H1 (cell line): Measurements from ENCODE around the gene PDE8B. TPM values are rescaled to one million over a fixed set of nuclear protein-coding genes. Genes with fewer than 3 reads are reported as not detected.

Experiments
- CTCF ChIA-PET: fragments of 300-600 bp; sonication (Branson Sonifier 250); formaldehyde crosslinking; loops from one replicate; lab custom pipeline; 2021; ENCODE audit not compliant: partially characterized antibody; lab: Charles Lee
- POLR2A ChIA-PET: fragments of 300-600 bp; sonication (Branson Sonifier 250); formaldehyde crosslinking; loops from one replicate; lab custom pipeline; 2021; ENCODE audit warnings: inconsistent platforms; ENCODE audit not compliant: partially characterized antibody; lab: Charles Lee
- DNase-seq, 2 experiments: peaks; one replicate each; pipeline versions ENCODE4 v3.0.0 to v3.0.0-alpha.2; 2010 to 2022; ENCODE audit warnings: low spot score in 2 of 2, low read depth in 1 of 2, mixed read lengths in 1 of 2
- FAIRE-seq: peaks from 2 replicates; lab custom pipeline; 2011; peaks lifted over from hg19 to GRCh38; lab: Jason Lieb, UNC
- H2AFZ ChIP-seq: 2 replicates; pipeline ENCODE4 v1.8.1; 2012; ENCODE audit warnings: low read length, inconsistent platforms
- H2AK5ac ChIP-seq: 2 replicates; pipeline ENCODE4 v1.6.1; 2013; ENCODE audit warnings: low read depth, low read length
- H2BK120ac ChIP-seq: replicated peaks from 2 replicates; pipeline ENCODE3; 2013; ENCODE audit warnings: low read depth, low read length, inconsistent platforms
- H2BK12ac ChIP-seq: 2 replicates; pipeline ENCODE4 v1.6.1; 2013; ENCODE audit warnings: low read depth, low read length
- H2BK15ac ChIP-seq: 2 replicates; pipeline ENCODE4 v1.6.1; 2013; ENCODE audit warnings: low read length
- H2BK20ac ChIP-seq: 2 replicates; pipeline ENCODE4 v1.6.1; 2013; ENCODE audit warnings: low read length
- H2BK5ac ChIP-seq: 2 replicates; pipeline ENCODE4 v1.6.1; 2013; ENCODE audit warnings: low read depth, low read length
- H3K14ac ChIP-seq: 2 replicates; pipeline ENCODE4 v1.6.1; 2013; ENCODE audit warnings: inconsistent platforms; ENCODE audit not compliant: insufficient read length
- H3K18ac ChIP-seq: 2 replicates; pipeline ENCODE4 v1.6.1; 2013; ENCODE audit warnings: low read length; ENCODE audit errors: extremely low read depth
- H3K23ac ChIP-seq: 2 replicates; pipeline ENCODE4 v1.6.1; 2013; ENCODE audit warnings: inconsistent platforms; ENCODE audit not compliant: insufficient read length
- H3K23me2 ChIP-seq: 2 replicates; pipeline ENCODE4 v1.6.1; 2013; ENCODE audit warnings: low read depth, low read length
- H3K27ac ChIP-seq: 2 replicates; pipeline ENCODE4 v1.6.1; 2011; ENCODE audit warnings: low read depth, low read length, inconsistent platforms
- H3K27me3 ChIP-seq, 4 experiments: replicated peaks in 1 of 4; 1 replicate in 1 of 4; 2 replicates in 3 of 4; pipeline versions ENCODE4 v1.6.1 to v1.8.1; 2011 to 2013; ENCODE audit warnings: low read length in 3 of 4, mild to moderate bottlenecking in 3 of 4, inconsistent platforms in 2 of 4, mixed read lengths in 2 of 4, moderate library complexity in 1 of 4; ENCODE audit not compliant: control insufficient read depth in 3 of 4, insufficient read depth in 3 of 4; ENCODE audit errors: extremely low read depth in 1 of 4
- H3K36me3 ChIP-seq, 4 experiments: 2 replicates each; pipeline versions ENCODE4 v1.6.1 to v1.8.1; 2011 to 2013; ENCODE audit warnings: mild to moderate bottlenecking in 4 of 4, low read length in 3 of 4, moderate library complexity in 2 of 4, control low read depth in 1 of 4, inconsistent platforms in 1 of 4; ENCODE audit not compliant: insufficient read depth in 4 of 4, control insufficient read depth in 2 of 4
- H3K4ac ChIP-seq: replicated peaks from 2 replicates; pipeline ENCODE3; 2013; ENCODE audit warnings: low read length, low read depth, mixed read lengths, inconsistent platforms; ENCODE audit not compliant: insufficient read length
- H3K4me1 ChIP-seq, 4 experiments: replicated peaks in 1 of 4; 1 replicate in 1 of 4; 2 replicates in 3 of 4; pipeline versions ENCODE4 v1.6.1 to v1.8.1; 2011 to 2013; ENCODE audit warnings: low read length in 3 of 4, inconsistent platforms in 2 of 4, mixed read lengths in 1 of 4; ENCODE audit not compliant: insufficient read depth in 4 of 4, control insufficient read depth in 3 of 4
- H3K4me2 ChIP-seq, 2 experiments: 2 replicates each; pipeline versions ENCODE4 v1.6.1 to v1.8.1; 2011 to 2013; ENCODE audit warnings: low read depth in 2 of 2, low read length in 2 of 2, control low read depth in 1 of 2, inconsistent platforms in 1 of 2, mild to moderate bottlenecking in 1 of 2; ENCODE audit not compliant: insufficient read depth in 1 of 2
- H3K4me3 ChIP-seq, 4 experiments: fragments of 200-600, 300-600 bp in 1 of 4; sonication (generic), shearing (Covaris generic), sonication (Bioruptor Twin) in 1 of 4; 2 replicates each; pipeline versions ENCODE4 v1.5.1 to v1.8.1; 2011 to 2016; ENCODE audit warnings: low read length in 4 of 4, low read depth in 3 of 4, control low read depth in 2 of 4, inconsistent platforms in 2 of 4, mild to moderate bottlenecking in 2 of 4, mixed read lengths in 1 of 4, moderate library complexity in 1 of 4; ENCODE audit not compliant: insufficient read depth in 2 of 4; ENCODE audit errors: extremely low read depth in 1 of 4
- H3K56ac ChIP-seq: replicated peaks from 2 replicates; pipeline ENCODE3; 2013; ENCODE audit warnings: low read depth, mild to moderate bottlenecking, mixed read lengths, low read length, inconsistent platforms; ENCODE audit not compliant: insufficient read length
- H3K79me1 ChIP-seq: 2 replicates; pipeline ENCODE4 v1.6.1; 2013; ENCODE audit warnings: low read depth, low read length, control low read depth
- H3K79me2 ChIP-seq, 2 experiments: 2 replicates each; pipeline versions ENCODE4 v1.6.1 to v1.8.1; 2012 to 2013; ENCODE audit warnings: low read length in 2 of 2, mild to moderate bottlenecking in 2 of 2, inconsistent platforms in 1 of 2; ENCODE audit not compliant: insufficient read depth in 2 of 2, control insufficient read depth in 1 of 2
- H3K9ac ChIP-seq, 4 experiments: replicated peaks in 1 of 4; 1 replicate in 1 of 4; 2 replicates in 3 of 4; pipeline versions ENCODE4 v1.6.1 to v1.8.1; 2011 to 2013; ENCODE audit warnings: low read depth in 3 of 4, low read length in 3 of 4, control low read depth in 2 of 4, mild to moderate bottlenecking in 2 of 4, moderate library complexity in 2 of 4, inconsistent platforms in 1 of 4; ENCODE audit errors: extremely low read depth in 1 of 4
- H3K9me3 ChIP-seq, 2 experiments: 2 replicates each; pipeline versions ENCODE4 v1.6.1 to v1.8.1; 2012 to 2013; ENCODE audit warnings: mild to moderate bottlenecking in 2 of 2, moderate library complexity in 2 of 2, control low read depth in 1 of 2, inconsistent platforms in 1 of 2, low read depth in 1 of 2, low read length in 1 of 2, mixed read lengths in 1 of 2; ENCODE audit not compliant: insufficient read depth in 2 of 2
- H4K20me1 ChIP-seq, 2 experiments: replicated peaks in 1 of 2; 2 replicates each; pipeline versions ENCODE3 to v1.8.1; 2011 to 2013; ENCODE audit warnings: inconsistent platforms in 2 of 2, low read length in 2 of 2, mild to moderate bottlenecking in 1 of 2; ENCODE audit not compliant: insufficient read depth in 2 of 2, control insufficient read depth in 1 of 2
- H4K5ac ChIP-seq: 2 replicates; pipeline ENCODE4 v1.6.1; 2013; ENCODE audit warnings: low read length, low read depth, mixed read lengths, inconsistent platforms; ENCODE audit not compliant: insufficient read length
- H4K8ac ChIP-seq: 2 replicates; pipeline ENCODE4 v1.8.0; 2013; ENCODE audit warnings: mild to moderate bottlenecking, moderate library complexity, low read length, inconsistent platforms; ENCODE audit not compliant: insufficient read depth; ENCODE audit errors: extremely low read depth
- H4K91ac ChIP-seq: replicated peaks from 2 replicates; pipeline ENCODE3; 2013; ENCODE audit warnings: low read length, mixed read lengths, inconsistent platforms; ENCODE audit not compliant: insufficient read length
- ATF3 ChIP-seq: IDR thresholded peaks from 2 replicates; pipeline ENCODE4 v1.6.1; 2011; ENCODE audit warnings: low read depth, mild to moderate bottlenecking, low read length; ENCODE audit not compliant: insufficient read depth
- BCL11A ChIP-seq, 2 experiments: IDR thresholded peaks; one replicate each; pipeline ENCODE4 v1.6.1; 2011; ENCODE audit warnings: low read depth in 2 of 2, low read length in 2 of 2, mild to moderate bottlenecking in 2 of 2
- CBX8 ChIP-seq: fragments of 300-800, 300-1000 bp; sonication (generic); IDR thresholded peaks from 2 replicates; pipeline ENCODE4 v1.7.1; 2016; ENCODE audit warnings: low read depth, low read length, borderline replicate concordance
- JUND ChIP-seq: IDR thresholded peaks from 2 replicates; pipeline ENCODE4 v1.6.1; 2011; ENCODE audit warnings: mild to moderate bottlenecking, improper control_type of control experiment, low read length
- RBBP5 ChIP-seq: IDR thresholded peaks from 2 replicates; pipeline ENCODE4 v1.7.1; 2012; ENCODE audit warnings: low read depth, mild to moderate bottlenecking, inconsistent platforms, low read length, moderate library complexity, borderline replicate concordance
- SIRT6 ChIP-seq: IDR thresholded peaks from one replicate; pipeline ENCODE4 v1.7.1; 2012; ENCODE audit warnings: low read length, inconsistent platforms
- SP2 ChIP-seq: IDR thresholded peaks from 2 replicates; pipeline ENCODE4 v1.6.1; 2012; ENCODE audit warnings: mild to moderate bottlenecking, low read length, inconsistent platforms
- TEAD4 ChIP-seq: IDR thresholded peaks from 2 replicates; pipeline ENCODE4 v1.6.1; 2012; ENCODE audit warnings: low read depth, low read length, inconsistent platforms, mixed read lengths
- WGBS, 2 experiments: shearing (Covaris generic) in 1 of 2; methylation state at CpG; one replicate each; pipeline versions ENCODE4 v1.1.6 to v1.1.7; 2013 to 2015; ENCODE audit warnings: low lambda C conversion rate in 2 of 2, mixed read lengths in 2 of 2, inconsistent platforms in 1 of 2, low coverage in 1 of 2, missing lambda C conversion rate in 1 of 2; ENCODE audit not compliant: insufficient replicate concordance in 2 of 2, insufficient coverage in 1 of 2, insufficient read length in 1 of 2; ENCODE audit errors: extremely low coverage in 1 of 2, missing lambda C conversion rate in 1 of 2; 5-methylcytosine and 5-hydroxymethylcytosine counted together
- polyA plus RNA-seq, 7 experiments: library from polyadenylated mRNA; depleted of rRNA in 3 of 7; stranded (reverse) in 5 of 7; unstranded in 2 of 7; fragments of >200 nt in 5 of 7; fragments of 200-250 nt in 2 of 7; gene quantifications; 1 replicate in 5 of 7; 2 replicates in 1 of 7; 4 replicates in 1 of 7; pipeline versions ENCODE4 v1.2.1 to v1.2.3, GENCODE V29; 2011 to 2013; ENCODE audit warnings: missing spikeins in 2 of 7, mixed read lengths in 2 of 7
- total RNA-seq: library from RNA; stranded (reverse); fragmentation: NEBNext Ultra II Directional; extraction: Animal tissue kit (Norgen Biotek cat#: 25700); gene quantifications from 2 replicates; pipeline ENCODE4 v1.2.1, GENCODE V29; 2021
- TF ChIP-seq, protein P1 (sequence below): IDR thresholded peaks from 2 replicates; pipeline ENCODE4 v1.6.1; 2012; ENCODE audit warnings: inconsistent platforms

The PDE8B gene
- total and polyA plus RNA-seq, 2 of the 8 experiments (the other 6 are each of a cell fraction or from before 2014, with no cell fraction given), result 0.32 to 1.1 TPM

GRCh38 chr5:77347435-77348098, 137.1 kb downstream of the PDE8B start:
- POLR2A ChIA-PET, result no interaction called here
- Histone ChIP-seq H3K9ac (no peak overlapping the region), H3K36me3 (no peaks in the 10 kb centered on the region), H3K23ac (no peak overlapping the region), H3K14ac (no peak overlapping the region), H2BK15ac (no peak overlapping the region), H2AFZ (no peak overlapping the region), H3K4me2 (no peak overlapping the region), H3K4me3 (no peak overlapping the region), H2BK120ac (no peak overlapping the region), H3K27me3 (no peaks in the 10 kb centered on the region), H4K8ac (no peak overlapping the region), H3K4ac (no peak overlapping the region), H3K56ac (no peak overlapping the region), H4K20me1 (no peaks in the 10 kb centered on the region), H3K9me3 (no peaks in the 10 kb centered on the region), H3K27ac (no peak overlapping the region), H3K79me1 (no peaks in the 10 kb centered on the region), H2BK5ac (no peak overlapping the region), H2AK5ac (no peak overlapping the region), H3K79me2 (no peaks in the 10 kb centered on the region), H2BK12ac (no peak overlapping the region), H3K23me2 (no peaks in the 10 kb centered on the region), H4K91ac (no peak overlapping the region), H2BK20ac (no peak overlapping the region), H4K5ac (no peak overlapping the region), H3K4me1 (peaks cover 0 to 2% (median 0%) of the 10 kb centered on the region in 4 experiments; a peak in 1 of 7 replicates), H3K18ac (no peak overlapping the region)
- 83% methylated on average over 5 of the region's 5 CpGs; no CpG with 5 or more reads in 1 of the 2 experiments for WGBS, 2 experiments
- TF ChIP-seq TEAD4 (no peak), BCL11A (IDR thresholded peaks at IDR 0.05; ENCODE audit: low read depth in 2 of 2, low read length in 2 of 2) (no peak), CBX8 (no peak), SIRT6 (no peak), ATF3 (no peak), JUND (no peak), SP2 (no peak), RBBP5 (no peak)
- TF ChIP-seq, protein P1, sequence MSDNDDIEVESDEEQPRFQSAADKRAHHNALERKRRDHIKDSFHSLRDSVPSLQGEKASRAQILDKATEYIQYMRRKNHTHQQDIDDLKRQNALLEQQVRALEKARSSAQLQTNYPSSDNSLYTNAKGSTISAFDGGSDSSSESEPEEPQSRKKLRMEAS, result no peak
- FAIRE-seq (no peak), DNase-seq (no peak)
- CTCF ChIA-PET, result interaction anchor here (1.0 to 1.5 kb wide), 2 partner anchors 9 to 77 kb away, joined by 3 to 4 read pairs; no protein-coding TSS in a partner anchor
